ENCODE results near the gene CRAMP1. TPM values are rescaled to one million over a fixed set of nuclear protein-coding genes. Genes with fewer than 3 reads are reported as not detected.

The CRAMP1 gene
- total RNA-seq, 4 donors from 2014 or later: 15.7 to 39.3 (median 26.1) TPM

DNA sequence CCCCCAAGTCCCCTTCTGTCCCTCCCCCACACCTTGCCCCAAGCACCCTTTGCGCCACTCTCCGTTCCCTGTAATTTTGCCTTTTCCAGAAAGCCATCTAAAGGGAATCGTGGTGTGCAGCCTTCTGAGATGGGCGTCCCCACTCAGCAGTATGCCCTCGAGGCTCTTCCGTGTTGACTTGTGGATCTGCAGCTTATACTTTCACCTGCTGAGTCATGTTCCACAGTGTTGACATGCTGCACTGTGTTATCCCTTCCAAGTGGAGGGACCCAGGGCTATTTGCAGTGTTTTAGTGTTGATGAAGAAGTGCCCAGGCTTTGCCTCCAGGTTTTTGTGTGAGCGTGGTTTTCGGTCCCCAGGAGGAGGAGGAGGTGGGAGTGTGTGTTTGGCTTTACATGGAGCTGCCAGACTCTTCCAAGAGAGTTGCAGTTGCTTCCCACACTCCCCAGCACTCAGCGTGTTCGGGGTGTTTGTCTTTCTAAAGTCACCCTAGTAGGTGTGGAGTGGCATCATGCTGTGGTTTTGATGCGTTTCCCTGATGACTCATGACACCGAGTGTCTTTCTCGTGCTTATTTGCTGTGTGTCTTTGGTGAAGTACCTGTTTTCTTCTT, 33.9 kb downstream of the CRAMP1 start:
- WGBS: 49% methylated on average over 13 of the region's 13 CpGs
- no peak for DNase-seq (ENCODE audit: low spot score in 2 of 2)
- TF ChIP-seq EP300 (IDR thresholded peaks at IDR 0.05) (no peak), POLR2AphosphoS5 (IDR thresholded peaks at IDR 0.05) (no peak), CTCF (IDR thresholded peaks at IDR 0.05) (no peak), POLR2A (IDR thresholded peaks at IDR 0.05) (no peak)
- no peaks in the 10 kb centered on the region for H3K27me3 ChIP-seq
- H3K27ac ChIP-seq: peak overlapping the region; percentile 1
- peaks cover 7% of the 10 kb centered on the region for H3K4me1 ChIP-seq
- H3K4me3 ChIP-seq: no peak overlapping the region
- no peaks in the 10 kb centered on the region for H3K9me3 ChIP-seq
- H3K36me3 ChIP-seq: peaks cover 40% of the 10 kb centered on the region

DNA sequence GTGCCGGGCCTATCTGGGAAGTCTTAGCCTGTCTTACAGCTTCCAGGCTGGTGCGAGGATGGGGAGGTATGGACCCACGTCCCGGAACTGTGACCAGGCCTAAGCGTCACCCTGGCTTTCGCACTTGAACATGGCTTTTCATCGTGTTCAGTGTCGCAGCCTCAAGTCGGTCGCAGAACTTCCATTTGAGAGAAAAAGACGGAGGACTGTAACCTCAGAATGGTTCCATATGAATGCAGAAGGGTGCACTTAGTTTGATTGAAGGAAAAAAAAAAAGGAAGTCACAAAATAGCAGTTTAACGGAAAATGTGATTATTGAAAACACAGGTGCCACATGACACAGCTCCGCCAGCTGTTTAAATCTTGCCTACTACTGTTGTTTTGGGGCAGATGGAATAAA, 35.7 kb downstream of the CRAMP1 start:
- Histone ChIP-seq H3K27ac (no peak overlapping the region), H3K4me1 (peaks cover 7% of the 10 kb centered on the region), H3K27me3 (no peaks in the 10 kb centered on the region), H3K9me3 (no peaks in the 10 kb centered on the region), H3K4me3 (no peak overlapping the region), H3K36me3 (peaks cover 33% of the 10 kb centered on the region)
- TF ChIP-seq POLR2AphosphoS5 (IDR thresholded peaks at IDR 0.05): no peak
- TF ChIP-seq CTCF (IDR thresholded peaks at IDR 0.05): no peak
- no peak for TF ChIP-seq EP300 (IDR thresholded peaks at IDR 0.05)
- TF ChIP-seq POLR2A (IDR thresholded peaks at IDR 0.05): no peak
- WGBS: 93% methylated on average over 13 of the region's 13 CpGs
- no peak for DNase-seq (ENCODE audit: low spot score in 2 of 2)

DNA sequence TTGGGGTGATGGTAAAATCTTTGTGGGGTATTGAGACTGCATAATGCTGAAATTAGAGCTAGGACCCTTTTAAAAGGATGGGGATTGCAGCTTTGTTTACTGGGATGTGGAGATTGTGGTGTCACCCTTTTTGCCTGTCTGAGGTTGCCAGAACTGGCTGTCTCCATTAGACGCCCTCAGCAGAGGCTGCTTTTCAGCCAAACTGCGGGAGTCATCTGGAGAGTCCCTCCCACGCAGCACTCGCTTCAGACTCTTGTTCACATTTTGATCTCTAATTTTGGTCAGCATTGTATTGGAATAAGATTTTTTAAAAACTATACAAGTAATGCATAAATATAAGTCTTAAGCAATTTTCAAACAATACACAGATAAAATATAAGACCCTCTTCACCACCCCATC, 38.0 kb downstream of the CRAMP1 start:
- no peak overlapping the region for H3K4me3 ChIP-seq
- peaks cover 32% of the 10 kb centered on the region for H3K36me3 ChIP-seq
- H3K4me1 ChIP-seq: peaks cover 18% of the 10 kb centered on the region
- 78% methylated on average over 4 of the region's 4 CpGs for WGBS
- TF ChIP-seq POLR2AphosphoS5 (IDR thresholded peaks at IDR 0.05) (no peak), CTCF (IDR thresholded peaks at IDR 0.05) (no peak), EP300 (IDR thresholded peaks at IDR 0.05) (no peak), POLR2A (IDR thresholded peaks at IDR 0.05) (no peak)
- no peak overlapping the region for H3K27ac ChIP-seq
- DNase-seq (ENCODE audit: low spot score in 2 of 2): no peak
- no peaks in the 10 kb centered on the region for H3K9me3 ChIP-seq
- no peaks in the 10 kb centered on the region for H3K27me3 ChIP-seq

GRCh38 chr16:1651094-1651973, 39.2 kb downstream of the CRAMP1 start:
- DNase-seq (ENCODE audit: low spot score in 2 of 2): no peak
- H3K36me3 ChIP-seq: peaks cover 43% of the 10 kb centered on the region
- no peak for TF ChIP-seq CTCF (IDR thresholded peaks at IDR 0.05)
- TF ChIP-seq POLR2AphosphoS5 (IDR thresholded peaks at IDR 0.05): no peak
- TF ChIP-seq EP300 (IDR thresholded peaks at IDR 0.05): no peak
- no peak for TF ChIP-seq POLR2A (IDR thresholded peaks at IDR 0.05)
- H3K27me3 ChIP-seq: no peaks in the 10 kb centered on the region
- H3K9me3 ChIP-seq: no peaks in the 10 kb centered on the region
- no peak overlapping the region for H3K4me3 ChIP-seq
- no peak overlapping the region for H3K27ac ChIP-seq
- H3K4me1 ChIP-seq: peaks cover 14% of the 10 kb centered on the region
- WGBS: 90% methylated on average over 12 of the region's 12 CpGs

DNA sequence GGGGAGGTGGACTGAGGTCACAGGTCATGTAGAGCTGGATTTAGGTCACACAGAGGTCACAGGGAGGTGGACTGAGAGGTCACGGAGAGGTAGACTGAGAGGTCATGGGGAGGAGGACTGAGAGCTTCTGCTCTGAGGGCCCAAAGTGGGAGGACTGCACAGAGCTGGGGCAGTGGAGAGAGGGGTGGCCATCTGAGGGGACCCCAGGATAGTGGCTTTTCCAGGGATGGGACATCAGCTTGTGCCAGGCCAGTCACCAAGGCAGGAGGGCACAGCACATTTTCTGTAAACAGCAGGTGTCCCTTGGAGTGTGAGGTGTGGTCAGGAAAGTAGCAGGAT, 39.8 kb downstream of the CRAMP1 start:
- H3K27me3 ChIP-seq: no peaks in the 10 kb centered on the region
- TF ChIP-seq CTCF (IDR thresholded peaks at IDR 0.05) (no peak), POLR2AphosphoS5 (IDR thresholded peaks at IDR 0.05) (no peak), POLR2A (IDR thresholded peaks at IDR 0.05) (no peak), EP300 (IDR thresholded peaks at IDR 0.05) (no peak)
- DNase-seq (ENCODE audit: low spot score in 2 of 2): no peak
- H3K4me1 ChIP-seq: peaks cover 14% of the 10 kb centered on the region
- no peak overlapping the region for H3K4me3 ChIP-seq
- H3K9me3 ChIP-seq: no peaks in the 10 kb centered on the region
- WGBS: 100% methylated on average over 1 of the region's 1 CpG
- no peak overlapping the region for H3K27ac ChIP-seq
- peaks cover 49% of the 10 kb centered on the region for H3K36me3 ChIP-seq
